ENCODE data around the gene OSBPL10. TPM values are rescaled to one million over a fixed set of nuclear protein-coding genes. Genes with fewer than 3 reads are reported as not detected.

Gene OSBPL10
- total and polyA plus RNA-seq, 5 donors from 2014 or later, result 0.14 to 1.8 (median 0.21) TPM; not detected in 2

DNA sequence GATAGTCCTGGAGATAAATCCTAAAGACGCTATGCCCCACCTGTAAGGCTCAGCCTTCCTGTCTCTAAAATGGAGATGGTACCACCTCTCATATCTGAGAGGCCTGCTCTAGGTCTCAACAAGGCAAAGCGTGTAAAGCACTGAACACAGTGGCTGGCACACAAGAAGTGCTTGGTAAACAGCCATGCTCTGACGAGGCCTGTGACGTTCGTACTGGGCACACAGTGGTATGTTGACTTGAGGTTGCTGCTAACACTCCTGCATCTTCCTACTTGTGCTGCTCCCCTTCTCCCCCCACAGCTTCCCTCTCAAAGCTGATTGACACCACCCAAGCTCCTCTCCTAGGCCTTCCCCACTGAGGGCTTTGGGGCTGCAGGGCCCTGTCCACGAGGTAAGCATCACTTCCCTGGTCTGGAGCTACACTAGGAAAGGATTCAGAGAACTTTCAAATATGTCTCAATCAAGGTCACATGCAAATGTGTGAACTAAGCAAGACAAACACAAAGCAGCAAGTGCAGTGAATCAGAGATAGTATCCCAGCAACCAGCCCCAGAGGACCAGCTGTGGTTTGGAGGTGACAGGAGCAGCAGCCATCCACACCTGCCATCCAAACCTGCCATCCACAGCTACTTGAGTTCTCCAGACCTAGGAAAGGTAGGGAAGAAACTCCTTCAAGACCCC lies 270.8 kb downstream of the OSBPL10 start:
- Histone ChIP-seq H3K36me3 (ENCODE audit: control insufficient read depth, insufficient read depth, low read length) (no peaks in the 10 kb centered on the region), H3K9me3 (ENCODE audit: control insufficient read depth in 2 of 2, low read length in 2 of 2) (no peaks in the 10 kb centered on the region), H3K4me3 (ENCODE audit: low read depth, low read length) (no peak overlapping the region), H3K27me3 (ENCODE audit: control insufficient read depth, insufficient read depth, low read length) (peaks cover 6% of the 10 kb centered on the region), H3K4me1 (ENCODE audit: control insufficient read depth, insufficient read depth, low read length, poor library complexity, severe bottlenecking) (no peaks in the 10 kb centered on the region), H3K27ac (ENCODE audit: insufficient read depth, low read length, poor library complexity, severe bottlenecking) (no peak overlapping the region)
- Mint-ChIP-seq H3K36me3 (no peaks in the 10 kb centered on the region), H3K4me3 (no peak overlapping the region), H3K9me3 (peaks cover 0 to 4% (median 0%) of the 10 kb centered on the region in 7 donors), H3K27me3 (peaks cover 4% of the 10 kb centered on the region), H3K27ac (no peak overlapping the region), H3K4me1 (no peaks in the 10 kb centered on the region)
- ATAC-seq (ENCODE audit: low read depth in 2 of 2) (no peak), DNase-seq (no peak)

DNA sequence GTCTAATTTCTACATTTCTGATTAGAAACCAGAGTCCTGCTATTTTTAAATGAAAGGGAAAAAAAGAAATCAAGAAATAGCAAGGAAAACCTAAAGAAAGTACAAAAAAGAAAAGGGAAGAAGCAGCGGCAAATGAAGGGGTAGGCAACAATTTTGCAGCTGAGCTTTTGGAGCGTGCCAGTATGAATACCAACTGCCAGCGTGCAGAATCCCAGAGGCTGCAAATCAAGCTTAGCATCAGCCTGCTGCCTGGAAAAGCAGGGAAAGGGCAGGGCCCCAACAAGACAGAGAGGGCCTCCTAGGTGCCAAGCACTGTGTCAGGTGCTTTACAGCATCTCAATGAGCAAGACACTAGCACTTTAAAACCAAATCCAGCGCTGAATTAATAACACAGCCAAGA lies 271.5 kb downstream of the OSBPL10 start:
- Mint-ChIP-seq H3K27me3 (peaks cover 4% of the 10 kb centered on the region), H3K4me3 (no peak overlapping the region), H3K4me1 (peaks cover 0 to 4% (median 2%) of the 10 kb centered on the region in 4 donors), H3K36me3 (no peaks in the 10 kb centered on the region), H3K9me3 (peaks cover 0 to 4% (median 0%) of the 10 kb centered on the region in 7 donors), H3K27ac (no peak overlapping the region)
- ATAC-seq (ENCODE audit: low read depth in 2 of 2), result no peak
- no peak for DNase-seq
- H3K4me1 ChIP-seq (ENCODE audit: control insufficient read depth, insufficient read depth, low read length, poor library complexity, severe bottlenecking), result no peaks in the 10 kb centered on the region
- no peak overlapping the region for H3K27ac ChIP-seq (ENCODE audit: insufficient read depth, low read length, poor library complexity, severe bottlenecking)
- no peak overlapping the region for H3K4me3 ChIP-seq (ENCODE audit: low read depth, low read length)
- H3K36me3 ChIP-seq (ENCODE audit: control insufficient read depth, insufficient read depth, low read length), result no peaks in the 10 kb centered on the region
- peaks cover 6% of the 10 kb centered on the region for H3K27me3 ChIP-seq (ENCODE audit: control insufficient read depth, insufficient read depth, low read length)
- no peaks in the 10 kb centered on the region for H3K9me3 ChIP-seq (ENCODE audit: control insufficient read depth in 2 of 2, low read length in 2 of 2)

DNA sequence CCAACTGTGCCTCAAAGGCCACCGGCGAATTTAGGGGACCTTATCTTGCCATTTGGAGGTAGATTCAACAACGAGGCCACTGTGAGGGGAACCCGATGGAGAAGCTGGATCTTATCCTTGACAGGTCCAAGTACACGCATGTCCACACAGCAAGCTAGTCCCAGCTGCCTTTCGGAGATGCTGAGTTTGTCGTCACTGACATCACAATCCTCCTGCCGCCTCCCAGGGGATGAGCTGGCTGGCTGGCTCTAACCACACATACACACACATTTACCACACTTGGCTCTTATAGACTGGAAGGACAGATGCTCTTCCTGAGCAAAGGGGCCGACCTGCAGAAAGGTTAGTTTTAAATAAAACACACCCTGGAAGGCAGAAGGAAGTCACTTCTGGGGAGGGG lies 272.1 kb downstream of the OSBPL10 start:
- Mint-ChIP-seq H3K4me3 (no peak overlapping the region), H3K4me1 (peaks cover 0 to 4% (median 2%) of the 10 kb centered on the region in 4 donors), H3K36me3 (no peaks in the 10 kb centered on the region), H3K27ac (peak overlapping the region in 1 of 3 donors; percentile 41), H3K27me3 (peaks cover 4% of the 10 kb centered on the region), H3K9me3 (peaks cover 0 to 4% (median 0%) of the 10 kb centered on the region in 7 donors)
- DNase-seq (no peak), ATAC-seq (ENCODE audit: low read depth in 2 of 2) (no peak)
- Histone ChIP-seq H3K27ac (ENCODE audit: insufficient read depth, low read length, poor library complexity, severe bottlenecking) (no peak overlapping the region), H3K36me3 (ENCODE audit: control insufficient read depth, insufficient read depth, low read length) (no peaks in the 10 kb centered on the region), H3K4me1 (ENCODE audit: control insufficient read depth, insufficient read depth, low read length, poor library complexity, severe bottlenecking) (no peaks in the 10 kb centered on the region), H3K4me3 (ENCODE audit: low read depth, low read length) (no peak overlapping the region), H3K9me3 (ENCODE audit: control insufficient read depth in 2 of 2, low read length in 2 of 2) (no peaks in the 10 kb centered on the region), H3K27me3 (ENCODE audit: control insufficient read depth, insufficient read depth, low read length) (peaks cover 6% of the 10 kb centered on the region)

DNA sequence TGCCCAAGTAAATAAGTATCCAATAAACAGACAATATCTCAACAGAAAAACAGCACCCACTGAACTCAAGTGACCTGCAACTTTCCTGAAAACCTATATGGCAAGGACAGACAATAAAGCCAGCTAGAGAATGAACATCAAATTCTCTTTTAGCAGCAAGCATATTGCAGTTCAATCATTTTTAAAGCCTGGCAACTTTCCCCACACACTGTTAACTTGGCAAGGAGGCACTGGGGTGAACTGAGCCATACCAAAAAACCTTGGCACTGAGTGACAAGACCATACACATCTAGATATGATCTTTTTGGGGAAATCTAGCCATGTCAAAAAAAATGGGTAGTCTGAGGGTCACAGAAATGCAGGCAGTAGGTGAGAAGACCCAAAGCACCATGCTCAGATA lies 273.8 kb downstream of the OSBPL10 start:
- Mint-ChIP-seq H3K4me3 (no peak overlapping the region), H3K4me1 (peaks cover 0 to 4% (median 2%) of the 10 kb centered on the region in 4 donors), H3K9me3 (peaks cover 0 to 4% (median 0%) of the 10 kb centered on the region in 7 donors), H3K27ac (no peak overlapping the region), H3K27me3 (peaks cover 9% of the 10 kb centered on the region), H3K36me3 (no peaks in the 10 kb centered on the region)
- H3K27ac ChIP-seq (ENCODE audit: insufficient read depth, low read length, poor library complexity, severe bottlenecking), result no peak overlapping the region
- H3K9me3 ChIP-seq (ENCODE audit: control insufficient read depth in 2 of 2, low read length in 2 of 2), result no peaks in the 10 kb centered on the region
- H3K4me1 ChIP-seq (ENCODE audit: control insufficient read depth, insufficient read depth, low read length, poor library complexity, severe bottlenecking), result no peaks in the 10 kb centered on the region
- H3K4me3 ChIP-seq (ENCODE audit: low read depth, low read length), result no peak overlapping the region
- ATAC-seq (ENCODE audit: low read depth in 2 of 2) (no peak), DNase-seq (no peak)
- H3K36me3 ChIP-seq (ENCODE audit: control insufficient read depth, insufficient read depth, low read length), result no peaks in the 10 kb centered on the region
- H3K27me3 ChIP-seq (ENCODE audit: control insufficient read depth, insufficient read depth, low read length), result peaks cover 8% of the 10 kb centered on the region

DNA sequence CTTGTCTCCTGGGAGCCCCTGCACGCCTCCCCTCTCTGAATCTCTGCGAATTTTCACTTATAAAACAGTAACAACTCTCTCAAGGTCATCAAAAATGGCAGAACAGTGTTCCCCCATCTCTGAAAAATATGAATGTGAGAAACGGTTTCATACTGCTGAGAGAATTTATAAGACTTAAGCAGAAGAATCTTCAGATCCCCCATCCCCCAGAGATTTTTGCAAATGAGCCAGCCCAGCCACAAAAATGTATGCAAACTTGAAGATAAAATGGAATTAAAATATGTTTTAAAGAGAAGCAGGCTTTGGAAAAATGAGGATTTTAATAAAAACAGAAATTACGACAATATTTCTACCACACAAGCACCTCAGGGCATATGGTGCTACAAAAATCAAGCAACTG lies 275.3 kb downstream of the OSBPL10 start:
- no peak overlapping the region for H3K27ac Mint-ChIP-seq
- no peaks in the 10 kb centered on the region for H3K4me1 ChIP-seq (ENCODE audit: control insufficient read depth, insufficient read depth, low read length, poor library complexity, severe bottlenecking)
- no peak overlapping the region for H3K4me3 Mint-ChIP-seq
- H3K36me3 Mint-ChIP-seq, result no peaks in the 10 kb centered on the region
- H3K4me1 Mint-ChIP-seq, result peaks cover 0 to 4% (median 2%) of the 10 kb centered on the region in 4 donors
- H3K27me3 ChIP-seq (ENCODE audit: control insufficient read depth, insufficient read depth, low read length), result peaks cover 8% of the 10 kb centered on the region
- H3K27me3 Mint-ChIP-seq, result peaks cover 13% of the 10 kb centered on the region
- H3K9me3 Mint-ChIP-seq, result peaks cover 0 to 3% (median 0%) of the 10 kb centered on the region in 7 donors
- ATAC-seq (ENCODE audit: low read depth in 2 of 2) (no peak), DNase-seq (no peak)
- H3K9me3 ChIP-seq (ENCODE audit: control insufficient read depth in 2 of 2, low read length in 2 of 2), result no peaks in the 10 kb centered on the region
- no peak overlapping the region for H3K27ac ChIP-seq (ENCODE audit: insufficient read depth, low read length, poor library complexity, severe bottlenecking)
- no peaks in the 10 kb centered on the region for H3K36me3 ChIP-seq (ENCODE audit: control insufficient read depth, insufficient read depth, low read length)
- H3K4me3 ChIP-seq (ENCODE audit: low read depth, low read length), result no peak overlapping the region

DNA sequence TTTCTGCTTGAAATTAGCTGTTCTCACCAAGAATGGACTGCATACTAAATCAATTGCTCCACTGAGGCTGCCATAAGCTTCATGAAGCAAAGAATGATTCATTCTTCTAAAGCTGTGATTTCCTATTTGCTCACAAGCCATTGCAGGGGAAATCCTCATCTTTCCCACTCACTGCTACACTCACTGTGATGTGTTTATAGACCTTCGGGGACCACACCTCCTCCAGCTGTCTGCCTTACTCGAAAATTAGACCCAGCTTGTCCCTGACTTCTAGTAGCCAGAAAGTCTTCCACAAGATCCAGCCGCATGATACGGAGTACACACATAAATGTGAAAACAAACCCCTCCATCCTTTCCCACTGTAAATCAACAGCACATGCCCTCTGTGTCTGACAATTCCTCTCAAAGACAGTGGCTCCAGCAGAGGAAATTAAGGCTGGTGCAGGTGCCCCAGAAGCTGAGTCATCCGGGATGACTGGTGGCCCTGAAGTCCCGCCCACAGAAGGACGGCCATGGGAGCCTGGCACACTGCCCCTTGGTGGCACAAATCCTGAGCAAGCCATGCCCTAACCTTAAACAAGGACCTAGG lies 276.4 kb downstream of the OSBPL10 start:
- Histone ChIP-seq H3K4me3 (ENCODE audit: low read depth, low read length) (no peak overlapping the region), H3K4me1 (ENCODE audit: control insufficient read depth, insufficient read depth, low read length, poor library complexity, severe bottlenecking) (no peaks in the 10 kb centered on the region), H3K27ac (ENCODE audit: insufficient read depth, low read length, poor library complexity, severe bottlenecking) (no peak overlapping the region), H3K9me3 (ENCODE audit: control insufficient read depth in 2 of 2, low read length in 2 of 2) (no peaks in the 10 kb centered on the region), H3K36me3 (ENCODE audit: control insufficient read depth, insufficient read depth, low read length) (no peaks in the 10 kb centered on the region), H3K27me3 (ENCODE audit: control insufficient read depth, insufficient read depth, low read length) (peaks cover 8% of the 10 kb centered on the region)
- Mint-ChIP-seq H3K36me3 (no peaks in the 10 kb centered on the region), H3K4me3 (no peak overlapping the region), H3K27me3 (peaks cover 15% of the 10 kb centered on the region), H3K4me1 (peaks cover 0 to 4% (median 2%) of the 10 kb centered on the region in 4 donors), H3K27ac (no peak overlapping the region), H3K9me3 (peaks cover 0 to 3% (median 0%) of the 10 kb centered on the region in 7 donors)
- peak in 1 of 3 donors; percentile 12 for DNase-seq
- peak in 1 of 2 donors; percentile 24 for ATAC-seq (ENCODE audit: low read depth in 2 of 2)

DNA sequence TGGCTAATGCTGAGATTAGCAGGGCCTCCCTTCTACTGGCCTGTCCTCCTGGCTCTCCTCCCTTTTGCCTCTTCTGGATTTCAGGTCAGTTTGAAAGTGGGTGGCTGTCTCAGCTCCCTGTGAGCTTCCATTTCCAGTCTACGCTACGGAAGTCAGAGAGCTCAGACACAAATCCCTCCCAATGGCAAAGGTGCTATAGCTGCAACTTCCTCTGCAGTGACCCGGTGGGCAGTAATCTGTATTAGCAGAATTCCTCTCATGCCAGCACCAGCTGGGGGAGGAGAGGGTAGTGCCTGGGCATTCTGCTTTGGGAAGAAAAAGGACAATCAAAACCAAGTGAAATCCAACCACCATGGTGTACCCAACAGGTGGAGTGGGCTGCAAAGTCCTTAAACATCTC lies 276.9 kb downstream of the OSBPL10 start:
- no peaks in the 10 kb centered on the region for H3K36me3 Mint-ChIP-seq
- DNase-seq, result no peak
- H3K4me1 Mint-ChIP-seq, result peaks cover 0 to 4% (median 2%) of the 10 kb centered on the region in 4 donors
- H3K9me3 Mint-ChIP-seq, result peaks cover 0 to 3% (median 0%) of the 10 kb centered on the region in 7 donors
- no peaks in the 10 kb centered on the region for H3K4me1 ChIP-seq (ENCODE audit: control insufficient read depth, insufficient read depth, low read length, poor library complexity, severe bottlenecking)
- no peaks in the 10 kb centered on the region for H3K36me3 ChIP-seq (ENCODE audit: control insufficient read depth, insufficient read depth, low read length)
- no peak overlapping the region for H3K4me3 Mint-ChIP-seq
- H3K27me3 ChIP-seq (ENCODE audit: control insufficient read depth, insufficient read depth, low read length), result peaks cover 8% of the 10 kb centered on the region
- ATAC-seq (ENCODE audit: low read depth in 2 of 2), result no peak
- H3K27me3 Mint-ChIP-seq, result peaks cover 15% of the 10 kb centered on the region
- no peaks in the 10 kb centered on the region for H3K9me3 ChIP-seq (ENCODE audit: control insufficient read depth in 2 of 2, low read length in 2 of 2)
- H3K27ac Mint-ChIP-seq, result no peak overlapping the region
- H3K27ac ChIP-seq (ENCODE audit: insufficient read depth, low read length, poor library complexity, severe bottlenecking), result no peak overlapping the region
- no peak overlapping the region for H3K4me3 ChIP-seq (ENCODE audit: low read depth, low read length)

DNA sequence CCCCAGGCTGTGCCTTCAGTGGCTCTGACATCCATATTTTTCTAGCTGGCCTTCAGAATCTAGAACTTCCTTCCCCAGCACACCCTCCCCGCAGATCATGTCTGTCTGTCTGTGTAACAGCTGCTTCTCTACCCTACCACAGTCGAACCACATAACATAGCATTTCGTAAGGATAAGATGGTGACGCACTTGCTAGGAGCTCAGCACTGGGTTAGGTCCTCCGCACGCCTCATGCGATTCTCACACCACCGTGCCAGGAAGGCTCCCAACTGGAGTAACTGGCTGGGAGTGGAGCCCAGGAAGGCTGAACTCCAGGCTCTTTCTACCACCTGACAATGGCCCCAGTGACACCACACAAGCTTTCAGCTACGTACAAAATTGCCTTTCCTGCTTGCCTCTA lies 279.8 kb downstream of the OSBPL10 start:
- Mint-ChIP-seq H3K4me3 (no peak overlapping the region), H3K36me3 (no peaks in the 10 kb centered on the region), H3K27me3 (peaks cover 15% of the 10 kb centered on the region), H3K4me1 (peaks cover 0 to 4% (median 2%) of the 10 kb centered on the region in 4 donors), H3K9me3 (peaks cover 0 to 2% (median 0%) of the 10 kb centered on the region in 7 donors), H3K27ac (no peak overlapping the region)
- Histone ChIP-seq H3K4me3 (ENCODE audit: low read depth, low read length) (no peak overlapping the region), H3K27ac (ENCODE audit: insufficient read depth, low read length, poor library complexity, severe bottlenecking) (no peak overlapping the region), H3K36me3 (ENCODE audit: control insufficient read depth, insufficient read depth, low read length) (no peaks in the 10 kb centered on the region), H3K9me3 (ENCODE audit: control insufficient read depth in 2 of 2, low read length in 2 of 2) (no peaks in the 10 kb centered on the region), H3K27me3 (ENCODE audit: control insufficient read depth, insufficient read depth, low read length) (peaks cover 2% of the 10 kb centered on the region), H3K4me1 (ENCODE audit: control insufficient read depth, insufficient read depth, low read length, poor library complexity, severe bottlenecking) (no peaks in the 10 kb centered on the region)
- ATAC-seq (ENCODE audit: low read depth in 2 of 2) (no peak), DNase-seq (no peak)

Measured in CD4-positive, CD25-positive, alpha-beta regulatory T cell (primary cell).